GM23338 (cell line): ENCODE data around the gene RIPK1. TPM values are rescaled to one million over a fixed set of nuclear protein-coding genes. Genes with fewer than 3 reads are reported as not detected.

Experiments used
- ATAC-seq: fragments of 200-7000 bp; cut with Tn5 transposase; 3 replicates; pipeline ENCODE4 v1.9.1; 2020
- DNase-seq: peaks from one replicate; pipeline ENCODE4 v3.0.0-alpha.2; 2015; ENCODE audit warnings: low spot score
- H2AFZ ChIP-seq: fragments of 200-600 bp; sonication (generic); 2 replicates; pipeline ENCODE4 v1.8.0; 2016; ENCODE audit warnings: antibody characterized with exemption, mild to moderate bottlenecking, moderate library complexity
- H3F3A ChIP-seq: fragments of 200-600 bp; sonication (generic); replicated peaks from 2 replicates; pipeline ENCODE4 v1.8.0; 2017; ENCODE audit warnings: antibody characterized with exemption, mixed run types, low read depth
- H3K27ac ChIP-seq: fragments of 200-600 bp; sonication (generic); 2 replicates; pipeline ENCODE4 v1.6.1; 2016; ENCODE audit warnings: low read depth
- H3K27me3 ChIP-seq: fragments of 200-600 bp; sonication (generic); 2 replicates; pipeline ENCODE4 v1.8.0; 2016; ENCODE audit warnings: mild to moderate bottlenecking, mixed run types, moderate library complexity; ENCODE audit not compliant: insufficient read depth
- H3K36me3 ChIP-seq: fragments of 200-600 bp; sonication (generic); 2 replicates; pipeline ENCODE4 v1.8.0; 2016; ENCODE audit warnings: mild to moderate bottlenecking; ENCODE audit not compliant: insufficient read depth
- H3K4me1 ChIP-seq: fragments of 200-600 bp; sonication (generic); 2 replicates; pipeline ENCODE4 v1.8.0; 2016; ENCODE audit warnings: mild to moderate bottlenecking, moderate library complexity; ENCODE audit not compliant: insufficient read depth
- H3K4me2 ChIP-seq: fragments of 200-600 bp; sonication (generic); 2 replicates; pipeline ENCODE4 v1.7.1; 2017; ENCODE audit warnings: mixed run types
- H3K4me3 ChIP-seq: fragments of 200-600 bp; sonication (generic); 2 replicates; pipeline ENCODE4 v1.6.1; 2016; ENCODE audit warnings: mixed run types
- H3K79me2 ChIP-seq: fragments of 200-600 bp; sonication (generic); replicated peaks from 2 replicates; pipeline ENCODE4 v1.8.0; 2017; ENCODE audit warnings: mild to moderate bottlenecking; ENCODE audit not compliant: insufficient read depth
- H3K9me2 ChIP-seq: fragments of 200-600 bp; sonication (generic); 2 replicates; pipeline ENCODE4 v1.8.0; 2017; ENCODE audit not compliant: insufficient read depth
- H4K20me1 ChIP-seq: fragments of 200-600 bp; sonication (generic); replicated peaks from 2 replicates; pipeline ENCODE4 v1.8.0; 2017; ENCODE audit warnings: mild to moderate bottlenecking; ENCODE audit not compliant: insufficient read depth
- H3K27ac Mint-ChIP-seq: 2 replicates; pipeline ENCODE4 v1.8.0; 2020; ENCODE audit warnings: inconsistent platforms, mild to moderate bottlenecking, moderate library complexity, mixed read lengths
- H3K27me3 Mint-ChIP-seq: 3 replicates; pipeline ENCODE4 v1.8.0; 2022; ENCODE audit warnings: low read depth, mild to moderate bottlenecking, moderate library complexity, mixed read lengths, inconsistent platforms; ENCODE audit not compliant: insufficient read depth, poor library complexity
- H3K36me3 Mint-ChIP-seq: 3 replicates; pipeline ENCODE4 v1.8.0; 2021; ENCODE audit warnings: low read depth, mild to moderate bottlenecking, inconsistent platforms, moderate library complexity, mixed read lengths
- H3K4me1 Mint-ChIP-seq: 3 replicates; pipeline ENCODE4 v1.8.0; 2020; ENCODE audit warnings: mild to moderate bottlenecking, inconsistent platforms, mixed read lengths
- H3K4me3 Mint-ChIP-seq: 3 replicates; pipeline ENCODE4 v1.8.0; 2021; ENCODE audit warnings: moderate library complexity, mild to moderate bottlenecking, inconsistent platforms, mixed read lengths
- H3K9me3 Mint-ChIP-seq: 3 replicates; pipeline ENCODE4 v1.8.0; 2020; ENCODE audit warnings: moderate library complexity, mild to moderate bottlenecking, inconsistent platforms, mixed read lengths
- CTCF ChIP-seq, 2 experiments: fragments of 200-600 bp in 1 of 2; sonication (generic) in 1 of 2; conservative IDR thresholded peaks; 2 replicates each; pipeline versions ENCODE4 v1.5.1 to v1.6.1; 2016 to 2017; ENCODE audit warnings: antibody characterized with exemption in 2 of 2, low read depth in 2 of 2, mild to moderate bottlenecking in 2 of 2, moderate library complexity in 1 of 2
- EZH2 ChIP-seq: fragments of 200-600 bp; sonication (generic); IDR thresholded peaks from one replicate; pipeline ENCODE4 v1.8.0; 2017; ENCODE audit warnings: antibody characterized with exemption, mild to moderate bottlenecking, low read depth; ENCODE audit not compliant: unreplicated experiment
- JUNB ChIP-seq: IDR thresholded peaks from one replicate; pipeline ENCODE4 v1.6.1; 2016; ENCODE audit warnings: antibody characterized with exemption; ENCODE audit not compliant: unreplicated experiment
- POLR2AphosphoS5 ChIP-seq: IDR thresholded peaks from 2 replicates; pipeline ENCODE4 v1.6.1; 2016; ENCODE audit warnings: antibody characterized with exemption, low read depth
- ZNF114 ChIP-seq: fragments of 250-450 bp; sonication (Bioruptor Pico); IDR thresholded peaks from 2 replicates; pipeline ENCODE4 v1.5.0; 2020; ENCODE audit warnings: mild to moderate bottlenecking, moderate library complexity
- ZNF462 ChIP-seq: fragments of 250-450 bp; sonication (Bioruptor Pico); IDR thresholded peaks from 2 replicates; pipeline ENCODE4 v1.5.0; 2020; ENCODE audit warnings: mild to moderate bottlenecking, moderate library complexity
- polyA plus RNA-seq: library from polyadenylated mRNA; unstranded; fragments of >200 nt; fragmentation: Nextera tagmentation; extraction: Ambion mirVana; gene quantifications from 2 replicates; pipeline ENCODE4 v1.2.1, GENCODE V29; 2016
- total RNA-seq: library from RNA; depleted of rRNA; stranded (reverse); fragments of >200 nt; shearing (Covaris generic); gene quantifications from 2 replicates; pipeline ENCODE4 v1.2.3, GENCODE V29; 2014

The RIPK1 gene
- total and polyA plus RNA-seq, 2 experiments from 2014 or later, result 5.7 to 19.4 TPM

GRCh38 chr6:3133515-3133914, 65.2 kb downstream of the RIPK1 start:
- H3K9me3 Mint-ChIP-seq, result no peaks in the 10 kb centered on the region
- H3K4me3 Mint-ChIP-seq, result no peak overlapping the region
- ATAC-seq (peak; percentile 51), DNase-seq (peak; percentile 45)
- no peak overlapping the region for H3K27ac Mint-ChIP-seq
- H4K20me1 ChIP-seq, result no peaks in the 10 kb centered on the region; the same call in 1 of the 2 replicates
- peaks cover 14% of the 10 kb centered on the region for H3K4me1 Mint-ChIP-seq
- no peak overlapping the region for H3K4me3 ChIP-seq
- H3K4me2 ChIP-seq, result no peak overlapping the region
- H3K27me3 Mint-ChIP-seq, result peaks cover 1% of the 10 kb centered on the region
- H3F3A ChIP-seq, result 0 out of 2 replicates have a peak, but pooled peaks cover under 1% of the 10 kb centered on the region
- peaks cover 88% of the 10 kb centered on the region for H3K36me3 Mint-ChIP-seq
- TF ChIP-seq JUNB, result no peak
- TF ChIP-seq CTCF (conservative IDR thresholded peaks at IDR 0.05; ENCODE audit: low read depth in 2 of 2), result peak in 1 of 2 experiments; percentile 24; a peak in 2 of 4 replicates
- TF ChIP-seq POLR2AphosphoS5, result no peak
- TF ChIP-seq EZH2, result no peak
- H3K36me3 ChIP-seq, result peaks cover 25% of the 10 kb centered on the region
- peaks cover 14% of the 10 kb centered on the region for H3K4me1 ChIP-seq
- no peaks in the 10 kb centered on the region for H3K79me2 ChIP-seq
- no peaks in the 10 kb centered on the region for H3K27me3 ChIP-seq
- H3K9me2 ChIP-seq, result no peaks in the 10 kb centered on the region
- no peak overlapping the region for H3K27ac ChIP-seq
- H2AFZ ChIP-seq, result no peak overlapping the region

GRCh38 chr6:3135668-3136291, 67.5 kb downstream of the RIPK1 start:
- H3K4me1 ChIP-seq, result peaks cover 14% of the 10 kb centered on the region
- no peak for DNase-seq
- Mint-ChIP-seq H3K27me3 (no peaks in the 10 kb centered on the region), H3K4me3 (no peak overlapping the region; the same call in 2 of the 3 replicates), H3K4me1 (peaks cover 14% of the 10 kb centered on the region), H3K27ac (peak overlapping the region; percentile 57), H3K36me3 (peaks cover 87% of the 10 kb centered on the region), H3K9me3 (no peaks in the 10 kb centered on the region)
- no peaks in the 10 kb centered on the region for H3K27me3 ChIP-seq
- H4K20me1 ChIP-seq, result no peaks in the 10 kb centered on the region; the same call in 1 of the 2 replicates
- no peaks in the 10 kb centered on the region for H3K9me2 ChIP-seq
- no peak; the same call in 2 of the 3 replicates for ATAC-seq
- peaks cover 17% of the 10 kb centered on the region for H3K36me3 ChIP-seq
- no peak overlapping the region for H3K4me3 ChIP-seq
- H3F3A ChIP-seq, result peaks cover 13% of the 10 kb centered on the region; the same call in 1 of the 2 replicates
- H3K4me2 ChIP-seq, result 0 out of 2 replicates have a peak overlapping the region, but pooled peaks have one; percentile 38
- H3K27ac ChIP-seq, result peak overlapping the region; percentile 28
- TF ChIP-seq CTCF (conservative IDR thresholded peaks at IDR 0.05; ENCODE audit: low read depth in 2 of 2) (no peak), ZNF462 (CRISPR knock-in tag) (no peak), ZNF114 (CRISPR knock-in tag) (no peak), JUNB (no peak)
- no peaks in the 10 kb centered on the region for H3K79me2 ChIP-seq
- H2AFZ ChIP-seq, result no peak overlapping the region
